NCI-H2227 treated with DMSO at 0.1 percent for 48 hours (cell line): ENCODE data around the gene BEX1.
"Not testable (repeated sequence)": the region's sequence is repeated elsewhere in the genome, so short reads cannot be mapped to it uniquely, and the experiment has no call there.

ENCODE experiments used
- DNase-seq: peaks from one replicate; lab custom pipeline; 2025; lab: John Stamatoyannopoulos, UW

The BEX1 gene

GRCh38 chrX:103063918-103064434 lies at the start of gene BEX1:
Gene BEX1, minus strand, starts transcription at chrX:103064171. Its CDS starts 897 bp downstream, at chrX:103063274.
- peak; percentile 93 for DNase-seq

GRCh38 chrX:103109497-103109896 lies 45.5 kb upstream of the BEX1 start:
- DNase-seq, result not testable (repeated sequence)

- DNase-seq, result no peak
These were observed 43.9 kb upstream of the BEX1 start for GRCh38 chrX:103107836-103108235.

- DNase-seq, result not testable (repeated sequence)
These were observed 43.3 kb upstream of the BEX1 start for GRCh38 chrX:103107227-103107737.

- DNase-seq, result not testable (repeated sequence)
These were observed 40.4 kb upstream of the BEX1 start for GRCh38 chrX:103104370-103104769.

GRCh38 chrX:103103866-103104265 lies 39.9 kb upstream of the BEX1 start:
- DNase-seq, result not testable (repeated sequence)

- DNase-seq, result peak; percentile 23
These were observed 37.5 kb upstream of the BEX1 start for GRCh38 chrX:103101299-103102042.

GRCh38 chrX:103100484-103100883 lies 36.5 kb upstream of the BEX1 start:
- DNase-seq, result no peak

GRCh38 chrX:103099691-103100090 lies 35.7 kb upstream of the BEX1 start:
- no peak for DNase-seq

- no peak for DNase-seq
These were observed 34.5 kb upstream of the BEX1 start for GRCh38 chrX:103098488-103098887.

- DNase-seq, result no peak
These were observed 29.0 kb upstream of the BEX1 start, which contains the start of gene NXF3 for GRCh38 chrX:103092942-103093341. Gene NXF3, minus strand, starts transcription at chrX:103093143. Its CDS starts 120 bp downstream, at chrX:103093023.

- no peak for DNase-seq
These were observed 17.1 kb upstream of the BEX1 start for GRCh38 chrX:103081051-103081450.

- DNase-seq, result no peak
These were observed 9.5 kb upstream of the BEX1 start for GRCh38 chrX:103073467-103073866.

GRCh38 chrX:103066606-103067005 lies 2.6 kb upstream of the BEX1 start:
- no peak for DNase-seq

GRCh38 chrX:103063191-103063845 lies 653 bp downstream of the BEX1 start:
- peak; percentile 78 for DNase-seq

- DNase-seq, result no peak
These were observed 2.5 kb downstream of the BEX1 start for GRCh38 chrX:103061486-103061885.

GRCh38 chrX:103056902-103057301 lies 7.1 kb downstream of the BEX1 start:
- DNase-seq, result no peak

GRCh38 chrX:103052625-103053024 lies 11.3 kb downstream of the BEX1 start:
- no peak for DNase-seq

GRCh38 chrX:103051260-103051789 lies 12.6 kb downstream of the BEX1 start:
- DNase-seq, result no peak

GRCh38 chrX:103033371-103033770 lies 30.6 kb downstream of the BEX1 start:
- not testable (repeated sequence) for DNase-seq

GRCh38 chrX:103017542-103017941 lies 46.4 kb downstream of the BEX1 start:
- no peak for DNase-seq

GRCh38 chrX:103012945-103013344 lies 51.0 kb downstream of the BEX1 start:
- DNase-seq, result no peak
